HEK293 (cell line): Measurements from ENCODE around the gene DCAF4.

Experiments
- CTCF ChIA-PET: fragments of 350-600 bp; formaldehyde crosslinking; extraction: SDS; loops from one replicate; lab custom pipeline; 2021; ENCODE audit warnings: antibody characterized with exemption; lab: Yijun Ruan, JAX
- POLR2A ChIA-PET: fragments of 300-600 bp; formaldehyde crosslinking; extraction: SDS; loops from one replicate; lab custom pipeline; 2020; ENCODE audit warnings: antibody characterized with exemption, inconsistent platforms; lab: Yijun Ruan, JAX
- H3K27ac ChIP-seq: fragments of 200-500 bp; sonication (Bioruptor generic); 2 replicates; pipeline ENCODE4 v1.5.1; 2014; ENCODE audit warnings: low read depth, low read length, control low read depth, inconsistent platforms; ENCODE audit errors: extremely low read depth
- H3K36me3 ChIP-seq, 2 experiments: fragments of 200-500 bp in 1 of 2; sonication (Bioruptor generic) in 1 of 2; 1 replicate in 1 of 2; 2 replicates in 1 of 2; pipeline ENCODE4 v1.5.1; 2014 to 2017; ENCODE audit warnings: inconsistent platforms in 2 of 2, low read length in 2 of 2; ENCODE audit not compliant: control insufficient read depth in 2 of 2, insufficient read depth in 1 of 2
- H3K4me1 ChIP-seq: fragments of 200-500 bp; sonication (Bioruptor generic); 2 replicates; pipeline ENCODE4 v1.5.1; 2014; ENCODE audit warnings: mild to moderate bottlenecking, low read length, inconsistent platforms; ENCODE audit not compliant: control insufficient read depth, insufficient read depth
- H3K4me3 ChIP-seq: 2 replicates; pipeline ENCODE4 v1.5.1; 2011; ENCODE audit warnings: low read depth, mild to moderate bottlenecking, control low read depth, low read length, moderate library complexity
- H3K9me3 ChIP-seq: fragments of 200-500 bp; sonication (Bioruptor generic); 2 replicates; pipeline ENCODE4 v1.5.1; 2014; ENCODE audit warnings: low read depth, low read length, inconsistent platforms; ENCODE audit not compliant: control insufficient read depth, insufficient read depth
- GLIS1 ChIP-seq: fragments of 450-650 bp; formaldehyde crosslinking; IDR thresholded peaks from 2 replicates; pipeline ENCODE4 v1.5.1; 2016; ENCODE audit warnings: missing biosample characterization, missing genetic modification characterization
- GLIS2 ChIP-seq: fragments of 450-650 bp; formaldehyde crosslinking; IDR thresholded peaks from 2 replicates; pipeline ENCODE4 v1.5.1; 2016; ENCODE audit warnings: missing biosample characterization, missing genetic modification characterization
- MZF1 ChIP-seq: fragments of 450-650 bp; formaldehyde crosslinking; IDR thresholded peaks from 2 replicates; pipeline ENCODE4 v1.5.1; 2017; ENCODE audit warnings: missing biosample characterization, missing genetic modification characterization, borderline replicate concordance
- PRDM2 ChIP-seq: fragments of 450-650 bp; formaldehyde crosslinking; IDR thresholded peaks from 2 replicates; pipeline ENCODE4 v1.5.1; 2016; ENCODE audit warnings: missing biosample characterization, missing genetic modification characterization, borderline replicate concordance
- ZBTB17 ChIP-seq: fragments of 450-650 bp; formaldehyde crosslinking; IDR thresholded peaks from 2 replicates; pipeline ENCODE4 v1.5.1; 2016; ENCODE audit warnings: missing biosample characterization, missing genetic modification characterization
- ZBTB20 ChIP-seq: fragments of 450-650 bp; formaldehyde crosslinking; IDR thresholded peaks from 2 replicates; pipeline ENCODE4 v1.5.1; 2016; ENCODE audit warnings: missing biosample characterization, missing genetic modification characterization
- ZBTB6 ChIP-seq: fragments of 450-650 bp; formaldehyde crosslinking; IDR thresholded peaks from 2 replicates; pipeline ENCODE4 v1.5.1; 2017; ENCODE audit warnings: missing biosample characterization, missing genetic modification characterization
- ZFP37 ChIP-seq: fragments of 450-650 bp; formaldehyde crosslinking; IDR thresholded peaks from 2 replicates; pipeline ENCODE4 v1.5.1; 2016; ENCODE audit warnings: missing biosample characterization, missing genetic modification characterization
- ZFP69B ChIP-seq: fragments of 450-650 bp; formaldehyde crosslinking; IDR thresholded peaks from 2 replicates; pipeline ENCODE4 v1.5.1; 2016; ENCODE audit warnings: missing biosample characterization, missing genetic modification characterization
- ZNF174 ChIP-seq: fragments of 450-650 bp; formaldehyde crosslinking; IDR thresholded peaks from 2 replicates; pipeline ENCODE4 v1.5.0; 2017; ENCODE audit warnings: missing biosample characterization, mild to moderate bottlenecking, missing genetic modification characterization
- ZNF24 ChIP-seq: fragments of 450-650 bp; formaldehyde crosslinking; IDR thresholded peaks from 2 replicates; pipeline ENCODE4 v1.5.1; 2016; ENCODE audit warnings: missing biosample characterization, missing genetic modification characterization
- ZNF248 ChIP-seq: fragments of 450-650 bp; formaldehyde crosslinking; IDR thresholded peaks from 2 replicates; pipeline ENCODE4 v1.5.1; 2017; ENCODE audit warnings: missing biosample characterization, missing genetic modification characterization
- ZNF335 ChIP-seq: fragments of 450-650 bp; formaldehyde crosslinking; conservative IDR thresholded peaks from 2 replicates; pipeline ENCODE4 v1.5.1; 2016; ENCODE audit warnings: missing biosample characterization, missing genetic modification characterization
- ZNF362 ChIP-seq: fragments of 450-650 bp; formaldehyde crosslinking; IDR thresholded peaks from 2 replicates; pipeline ENCODE4 v1.5.1; 2016; ENCODE audit warnings: missing biosample characterization, missing genetic modification characterization
- ZNF366 ChIP-seq: fragments of 450-650 bp; formaldehyde crosslinking; conservative IDR thresholded peaks from 2 replicates; pipeline ENCODE4 v1.5.1; 2016; ENCODE audit warnings: missing biosample characterization, missing genetic modification characterization
- ZNF600 ChIP-seq: fragments of 450-650 bp; formaldehyde crosslinking; IDR thresholded peaks from 2 replicates; pipeline ENCODE4 v1.5.1; 2016; ENCODE audit warnings: missing biosample characterization, missing genetic modification characterization
- ZNF692 ChIP-seq: fragments of 450-650 bp; formaldehyde crosslinking; IDR thresholded peaks from 2 replicates; pipeline ENCODE4 v1.5.1; 2016; ENCODE audit warnings: missing biosample characterization, missing genetic modification characterization

Gene DCAF4

GRCh38 chr14:72894323-72894622, 32.0 kb upstream of the DCAF4 start:
- Histone ChIP-seq H3K4me1 (0 out of 2 replicates have a peak, but pooled peaks cover 5% of the 10 kb centered on the region), H3K4me3 (peak overlapping the region; percentile 51), H3K27ac (no peak overlapping the region), H3K36me3 (no peaks in the 10 kb centered on the region), H3K9me3 (no peaks in the 10 kb centered on the region)
- TF ChIP-seq MZF1 (tag by site-specific recombination): 0 out of 2 replicates have a peak, but pooled peaks have one; percentile 57
- no peak for TF ChIP-seq ZNF248 (tag by site-specific recombination)
- no peak for TF ChIP-seq ZNF362
- TF ChIP-seq ZNF692 (tag by site-specific recombination): peak; percentile 9; the same call in 1 of the 2 replicates
- 0 out of 2 replicates have a peak, but pooled peaks have one; percentile 19 for TF ChIP-seq ZNF24
- 0 out of 2 replicates have a peak, but pooled peaks have one; percentile 8 for TF ChIP-seq ZFP69B
- CTCF ChIA-PET: interaction anchor here (0.6 to 2.2 kb wide), 4 partner anchors 10 to 377 kb away, joined by 3 to 12 read pairs (median 4); no protein-coding TSS in a partner anchor
- POLR2A ChIA-PET: interaction anchor here (0.8 to 1.9 kb wide), 4 partner anchors 16 to 380 kb away, joined by 3 to 7 read pairs (median 4); partner anchors contain the start of gene DCAF4

GRCh38 chr14:72894623-72895378, 31.5 kb upstream of the DCAF4 start:
- H3K36me3 ChIP-seq: no peaks in the 10 kb centered on the region
- no peak overlapping the region for H3K27ac ChIP-seq
- ChIA-PET CTCF (interaction anchor here (0.9 to 2.2 kb wide), 3 partner anchors 10 to 378 kb away, joined by 3 to 12 read pairs (median 5); no protein-coding TSS in a partner anchor), POLR2A (interaction anchor here (0.8 to 1.9 kb wide), 4 partner anchors 16 to 381 kb away, joined by 3 to 7 read pairs (median 4); partner anchors contain the start of gene DCAF4)
- H3K4me1 ChIP-seq: 0 out of 2 replicates have a peak, but pooled peaks cover 2% of the 10 kb centered on the region
- H3K9me3 ChIP-seq: no peaks in the 10 kb centered on the region
- peak overlapping the region; percentile 51 for H3K4me3 ChIP-seq
- TF ChIP-seq PRDM2 (tag by site-specific recombination) (no peak), ZNF692 (tag by site-specific recombination) (no peak; the same call in 1 of the 2 replicates), GLIS2 (tag by site-specific recombination) (peak; percentile 69), ZBTB17 (peak; percentile 89), ZNF174 (no peak), ZNF335 (tag by site-specific recombination) (peak; percentile 83), ZNF600 (tag by site-specific recombination) (peak; percentile 71), ZFP37 (tag by site-specific recombination) (no peak), ZBTB6 (tag by site-specific recombination) (peak; percentile 76), ZNF366 (tag by site-specific recombination) (0 out of 2 replicates have a peak, but pooled peaks have one; percentile 38), GLIS1 (tag by site-specific recombination) (peak; percentile 39; the same call in 1 of the 2 replicates), ZBTB20 (peak; percentile 69)
